ENCODE measurements around the gene CLEC16A.

The CLEC16A gene

GRCh38 chr16:11080999-11081630 is 136.8 kb downstream of the CLEC16A start:
- Histone ChIP-seq H3K27ac (ENCODE audit: low read depth, low read length) (no peak overlapping the region), H3K9ac (ENCODE audit: low read depth, low read length) (no peak overlapping the region), H3K4me1 (ENCODE audit: insufficient read depth, low read length) (no peaks in the 10 kb centered on the region; the same call in 1 of the 2 replicates), H3K9me3 (ENCODE audit: insufficient read depth, low read depth, low read length) (no peaks in the 10 kb centered on the region), H3K4me3 (ENCODE audit: low read length) (no peak overlapping the region), H3K27me3 (ENCODE audit: insufficient read depth, low read length) (no peaks in the 10 kb centered on the region), H3K36me3 (ENCODE audit: insufficient read depth, low read length) (no peaks in the 10 kb centered on the region)
- 94% methylated on average over 7 of the region's 7 CpGs for WGBS

- Histone ChIP-seq H3K36me3 (ENCODE audit: insufficient read depth, low read length) (no peaks in the 10 kb centered on the region), H3K27ac (ENCODE audit: low read depth, low read length) (no peak overlapping the region), H3K27me3 (ENCODE audit: insufficient read depth, low read length) (no peaks in the 10 kb centered on the region), H3K4me3 (ENCODE audit: low read length) (no peak overlapping the region), H3K9me3 (ENCODE audit: insufficient read depth, low read depth, low read length) (no peaks in the 10 kb centered on the region), H3K9ac (ENCODE audit: low read depth, low read length) (no peak overlapping the region), H3K4me1 (ENCODE audit: insufficient read depth, low read length) (no peaks in the 10 kb centered on the region; the same call in 1 of the 2 replicates)
- WGBS, result 93% methylated on average over 16 of the region's 16 CpGs
Observed at GRCh38 chr16:11082108-11082859, 137.9 kb downstream of the CLEC16A start.

- Histone ChIP-seq H3K9ac (ENCODE audit: low read depth, low read length) (no peak overlapping the region), H3K27ac (ENCODE audit: low read depth, low read length) (no peak overlapping the region), H3K4me3 (ENCODE audit: low read length) (no peak overlapping the region), H3K27me3 (ENCODE audit: insufficient read depth, low read length) (no peaks in the 10 kb centered on the region), H3K9me3 (ENCODE audit: insufficient read depth, low read depth, low read length) (no peaks in the 10 kb centered on the region), H3K36me3 (ENCODE audit: insufficient read depth, low read length) (no peaks in the 10 kb centered on the region), H3K4me1 (ENCODE audit: insufficient read depth, low read length) (peaks cover 5% of the 10 kb centered on the region; the same call in 1 of the 2 replicates)
- whole genome bisulfite sequencing, result 94% methylated on average over 2 of the region's 2 CpGs
Observed at GRCh38 chr16:11082860-11083388, 138.6 kb downstream of the CLEC16A start.

GRCh38 chr16:11084484-11084875 is 140.1 kb downstream of the CLEC16A start:
- Histone ChIP-seq H3K9ac (ENCODE audit: low read depth, low read length) (no peak overlapping the region), H3K27ac (ENCODE audit: low read depth, low read length) (no peak overlapping the region), H3K27me3 (ENCODE audit: insufficient read depth, low read length) (no peaks in the 10 kb centered on the region), H3K4me1 (ENCODE audit: insufficient read depth, low read length) (peaks cover 6% of the 10 kb centered on the region; the same call in 1 of the 2 replicates), H3K4me3 (ENCODE audit: low read length) (no peak overlapping the region), H3K36me3 (ENCODE audit: insufficient read depth, low read length) (no peaks in the 10 kb centered on the region), H3K9me3 (ENCODE audit: insufficient read depth, low read depth, low read length) (no peaks in the 10 kb centered on the region)
- WGBS, result 92% methylated on average over 11 of the region's 11 CpGs

- Histone ChIP-seq H3K4me1 (ENCODE audit: insufficient read depth, low read length) (peaks cover 6% of the 10 kb centered on the region; the same call in 1 of the 2 replicates), H3K36me3 (ENCODE audit: insufficient read depth, low read length) (no peaks in the 10 kb centered on the region), H3K9me3 (ENCODE audit: insufficient read depth, low read depth, low read length) (no peaks in the 10 kb centered on the region), H3K27me3 (ENCODE audit: insufficient read depth, low read length) (no peaks in the 10 kb centered on the region), H3K27ac (ENCODE audit: low read depth, low read length) (no peak overlapping the region), H3K4me3 (ENCODE audit: low read length) (no peak overlapping the region), H3K9ac (ENCODE audit: low read depth, low read length) (no peak overlapping the region)
- WGBS, result 92% methylated on average over 15 of the region's 15 CpGs
Observed at GRCh38 chr16:11084876-11085485, 140.6 kb downstream of the CLEC16A start.

- Histone ChIP-seq H3K9ac (ENCODE audit: low read depth, low read length) (no peak overlapping the region), H3K36me3 (ENCODE audit: insufficient read depth, low read length) (no peaks in the 10 kb centered on the region), H3K4me3 (ENCODE audit: low read length) (no peak overlapping the region), H3K4me1 (ENCODE audit: insufficient read depth, low read length) (peaks cover 6% of the 10 kb centered on the region; the same call in 1 of the 2 replicates), H3K9me3 (ENCODE audit: insufficient read depth, low read depth, low read length) (no peaks in the 10 kb centered on the region), H3K27ac (ENCODE audit: low read depth, low read length) (no peak overlapping the region), H3K27me3 (ENCODE audit: insufficient read depth, low read length) (no peaks in the 10 kb centered on the region)
- 94% methylated on average over 4 of the region's 5 CpGs for WGBS
Observed at GRCh38 chr16:11085916-11086315, 141.6 kb downstream of the CLEC16A start.

GRCh38 chr16:11087691-11088073 is 143.3 kb downstream of the CLEC16A start:
- Histone ChIP-seq H3K27ac (ENCODE audit: low read depth, low read length) (no peak overlapping the region), H3K9ac (ENCODE audit: low read depth, low read length) (no peak overlapping the region), H3K36me3 (ENCODE audit: insufficient read depth, low read length) (no peaks in the 10 kb centered on the region), H3K9me3 (ENCODE audit: insufficient read depth, low read depth, low read length) (no peaks in the 10 kb centered on the region), H3K4me3 (ENCODE audit: low read length) (no peak overlapping the region), H3K4me1 (ENCODE audit: insufficient read depth, low read length) (peaks cover 6% of the 10 kb centered on the region; the same call in 1 of the 2 replicates), H3K27me3 (ENCODE audit: insufficient read depth, low read length) (no peaks in the 10 kb centered on the region)
- 74% methylated on average over 6 of the region's 6 CpGs for WGBS

DNA sequence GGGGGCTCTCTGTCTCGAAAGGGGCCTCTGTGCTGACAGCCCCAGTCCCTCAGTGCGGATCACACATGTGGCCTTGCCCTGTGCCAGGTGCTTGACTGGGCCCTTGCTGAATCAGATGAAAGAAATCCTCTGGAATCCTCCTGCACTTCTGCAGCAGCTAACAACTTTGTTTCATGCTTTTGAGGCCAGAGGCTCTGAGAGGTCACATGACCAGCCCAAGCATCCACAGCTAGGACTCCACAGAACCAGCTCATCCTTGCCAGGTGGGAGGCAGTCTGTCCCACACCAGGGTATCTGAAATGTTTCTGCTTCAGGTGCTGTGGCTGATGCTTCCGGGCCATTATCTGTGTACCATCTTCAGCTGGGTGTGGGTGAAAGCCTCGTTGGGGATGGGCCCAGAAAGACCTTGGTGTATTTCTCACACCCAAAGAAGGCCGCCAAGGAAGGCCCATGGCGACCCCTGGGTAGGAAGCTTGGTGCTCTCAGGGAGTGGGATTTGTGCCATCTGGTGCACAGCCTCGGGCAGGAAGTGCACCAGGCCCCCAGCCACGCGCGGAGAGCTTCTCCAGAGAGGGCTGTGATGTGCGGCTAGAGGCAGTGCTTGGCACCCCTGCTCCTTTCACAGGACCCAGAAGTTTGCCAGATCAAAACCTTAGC is 143.8 kb downstream of the CLEC16A start:
- Histone ChIP-seq H3K36me3 (ENCODE audit: insufficient read depth, low read length) (no peaks in the 10 kb centered on the region), H3K4me1 (ENCODE audit: insufficient read depth, low read length) (peaks cover 6% of the 10 kb centered on the region; the same call in 1 of the 2 replicates), H3K27me3 (ENCODE audit: insufficient read depth, low read length) (no peaks in the 10 kb centered on the region), H3K9me3 (ENCODE audit: insufficient read depth, low read depth, low read length) (no peaks in the 10 kb centered on the region), H3K4me3 (ENCODE audit: low read length) (no peak overlapping the region), H3K27ac (ENCODE audit: low read depth, low read length) (no peak overlapping the region), H3K9ac (ENCODE audit: low read depth, low read length) (no peak overlapping the region)
- 91% methylated on average over 11 of the region's 11 CpGs for WGBS

DNA sequence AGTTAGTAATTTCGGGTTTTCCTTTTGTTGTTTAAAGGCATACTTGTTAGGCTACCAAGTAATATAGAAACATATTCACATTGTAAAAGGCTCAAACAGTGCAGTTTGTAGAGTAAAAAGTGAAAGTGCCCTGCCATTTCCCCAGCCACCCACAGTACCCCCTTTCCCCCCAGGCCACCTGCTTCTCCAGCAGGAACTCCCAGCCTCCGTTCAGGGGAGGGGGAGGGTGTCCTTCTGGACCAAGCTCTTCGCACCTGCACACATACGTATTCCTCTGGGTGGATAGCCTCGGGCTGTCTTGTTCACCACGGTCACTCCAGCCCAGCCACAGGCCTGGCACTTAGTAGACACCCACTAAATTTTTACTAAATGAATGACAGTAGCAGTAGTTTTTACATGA is 144.5 kb downstream of the CLEC16A start:
- 87% methylated on average over 6 of the region's 6 CpGs for WGBS
- no peak overlapping the region for H3K4me3 ChIP-seq (ENCODE audit: low read length)

GRCh38 chr16:11089504-11090124 is 145.2 kb downstream of the CLEC16A start:
- no peak overlapping the region for H3K9ac ChIP-seq (ENCODE audit: low read depth, low read length)

More for the DNA sequence above, 144.5 kb downstream of the CLEC16A start:
- no peaks in the 10 kb centered on the region for H3K27me3 ChIP-seq (ENCODE audit: insufficient read depth, low read length)
- H3K36me3 ChIP-seq (ENCODE audit: insufficient read depth, low read length), result no peaks in the 10 kb centered on the region
- peaks cover 7% of the 10 kb centered on the region; the same call in 1 of the 2 replicates for H3K4me1 ChIP-seq (ENCODE audit: insufficient read depth, low read length)
- no peaks in the 10 kb centered on the region for H3K9me3 ChIP-seq (ENCODE audit: insufficient read depth, low read depth, low read length)
- H3K27ac ChIP-seq (ENCODE audit: low read depth, low read length), result no peak overlapping the region
- H3K9ac ChIP-seq (ENCODE audit: low read depth, low read length), result no peak overlapping the region

More at GRCh38 chr16:11089504-11090124, 145.2 kb downstream of the CLEC16A start:
- H3K9me3 ChIP-seq (ENCODE audit: insufficient read depth, low read depth, low read length), result no peaks in the 10 kb centered on the region
- no peak overlapping the region for H3K27ac ChIP-seq (ENCODE audit: low read depth, low read length)
- peaks cover 15% of the 10 kb centered on the region; the same call in 1 of the 2 replicates for H3K4me1 ChIP-seq (ENCODE audit: insufficient read depth, low read length)
- no peaks in the 10 kb centered on the region for H3K27me3 ChIP-seq (ENCODE audit: insufficient read depth, low read length)
- no peak overlapping the region for H3K4me3 ChIP-seq (ENCODE audit: low read length)
- WGBS, result 94% methylated on average over 12 of the region's 12 CpGs
- no peaks in the 10 kb centered on the region for H3K36me3 ChIP-seq (ENCODE audit: insufficient read depth, low read length)

All from HUES64 (cell line).